HG03280 (cell line): ENCODE results near the gene SPATA2L.
A peak's percentile ranks its signal among the peaks of the same experiment; 100 is the strongest.
"Not testable (repeated sequence)": the region's sequence is repeated elsewhere in the genome, so short reads cannot be mapped to it uniquely, and the experiment has no call there.

ENCODE experiments used
- ATAC-seq: cut with Tn5 transposase; IDR thresholded peaks from one replicate; pipeline ENCODE4 v1.9.1; 2021; ENCODE audit warnings: mild to moderate bottlenecking, moderate library complexity; ENCODE audit not compliant: unreplicated experiment

SPATA2L gene

GRCh38 chr16:89708481-89708931 lies 7.0 kb upstream of the SPATA2L start:
- ATAC-seq: no peak

- ATAC-seq: no peak
Measured at GRCh38 chr16:89707695-89708094, 6.2 kb upstream of the SPATA2L start.

GRCh38 chr16:89706518-89707260 lies 5.2 kb upstream of the SPATA2L start:
- no peak for ATAC-seq

- ATAC-seq: no peak
Measured at GRCh38 chr16:89705006-89705405, 3.5 kb upstream of the SPATA2L start.

DNA sequence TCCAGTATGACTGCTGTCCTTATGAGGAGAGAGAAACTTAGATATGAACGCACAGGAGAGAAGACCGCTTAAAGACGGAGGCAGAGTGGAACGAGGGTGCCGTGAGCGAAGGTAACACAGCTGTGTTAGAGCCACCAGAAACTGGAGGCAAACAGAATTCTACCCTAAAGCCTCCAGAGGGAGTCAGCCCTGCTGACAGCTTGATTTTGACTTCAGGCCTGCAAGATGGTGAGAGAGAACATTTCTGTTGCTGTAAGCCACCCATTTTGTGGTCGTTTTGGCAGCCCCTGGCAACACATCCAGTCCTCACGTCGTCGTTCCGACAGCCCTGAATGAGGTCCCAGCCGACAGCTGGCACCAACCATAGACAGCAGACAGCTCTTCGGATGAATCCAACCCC lies 2.8 kb upstream of the SPATA2L start:
- ATAC-seq: no peak

DNA sequence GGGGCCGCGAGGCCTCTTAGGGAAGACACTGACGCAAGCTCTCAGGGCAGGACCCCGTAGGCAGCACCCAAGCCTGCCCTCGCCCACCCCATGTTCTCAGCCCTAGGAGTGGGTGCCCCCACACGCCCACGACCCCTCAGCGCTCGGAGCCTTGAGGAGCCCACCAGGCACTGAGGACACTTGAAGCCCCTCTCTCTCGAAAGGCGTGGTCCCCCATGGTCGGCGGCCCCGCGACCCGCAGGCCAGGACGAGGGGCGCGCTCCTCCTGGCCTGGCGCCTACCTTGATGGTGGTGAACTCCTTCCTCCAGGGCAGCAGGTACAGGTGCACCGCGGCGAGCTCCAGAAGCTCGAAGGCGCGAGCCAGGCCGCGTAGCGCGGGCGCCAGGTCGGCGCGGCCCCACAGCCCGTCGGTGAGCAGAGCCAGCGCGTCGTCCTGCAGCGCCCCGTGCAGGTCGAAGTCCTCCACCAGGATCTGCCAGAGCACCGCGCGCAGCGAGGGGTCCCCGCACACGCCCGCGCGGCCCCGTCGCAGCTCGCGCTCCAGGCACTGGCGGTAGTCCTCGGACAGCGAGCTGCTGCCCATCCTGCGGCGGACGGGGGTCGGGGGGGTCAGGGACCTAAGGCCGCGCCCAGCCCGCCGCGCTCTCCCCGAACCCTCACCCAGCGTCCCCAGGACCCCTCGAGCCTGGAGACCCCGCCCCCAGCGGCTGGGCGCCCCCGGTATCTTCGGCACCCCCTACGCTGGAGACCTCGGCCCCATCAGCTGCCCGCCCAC lies 668 bp downstream of the SPATA2L start:
- no peak for ATAC-seq

DNA sequence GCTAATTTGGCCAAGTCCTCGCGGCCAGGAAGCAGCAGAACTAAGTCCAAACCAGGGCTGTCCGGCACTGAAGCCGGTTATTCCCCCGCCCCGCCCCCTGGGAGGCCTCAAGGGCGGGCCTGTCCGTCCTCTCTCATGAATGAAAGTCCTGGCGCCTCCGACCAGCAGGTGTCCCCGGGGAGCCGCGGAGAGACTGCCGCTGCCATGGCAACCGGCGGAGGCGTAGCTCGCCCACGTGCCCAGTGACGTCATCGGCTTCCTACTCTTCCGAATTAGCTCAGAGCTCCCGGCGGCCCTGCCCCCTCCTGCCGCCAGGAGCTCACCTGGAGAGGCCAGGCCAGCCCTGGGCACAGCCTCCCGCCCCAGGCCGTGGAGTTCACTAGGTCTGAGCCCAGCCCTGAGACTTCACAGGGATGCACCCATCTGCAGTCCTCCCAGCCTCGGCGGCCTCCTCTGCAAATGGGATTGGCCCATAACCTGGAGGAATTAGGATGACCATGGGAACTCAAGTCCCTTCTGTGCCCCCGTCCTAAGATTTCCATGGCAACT lies 1.3 kb downstream of the SPATA2L start:
- peak; percentile 40 for ATAC-seq

GRCh38 chr16:89699629-89700099 lies 1.8 kb downstream of the SPATA2L start:
- not testable (repeated sequence) for ATAC-seq

- ATAC-seq: not testable (repeated sequence)
Measured at GRCh38 chr16:89698717-89699116, 2.8 kb downstream of the SPATA2L start.

GRCh38 chr16:89697616-89698331 lies 3.7 kb downstream of the SPATA2L start:
- no peak for ATAC-seq

GRCh38 chr16:89697161-89697615 lies 4.3 kb downstream of the SPATA2L start:
- no peak for ATAC-seq

- ATAC-seq: no peak
Measured at GRCh38 chr16:89696670-89697128, 4.8 kb downstream of the SPATA2L start.

GRCh38 chr16:89695875-89696669 lies 5.4 kb downstream of the SPATA2L start:
- ATAC-seq: no peak

- no peak for ATAC-seq
Measured at GRCh38 chr16:89695086-89695874, 6.2 kb downstream of the SPATA2L start.

DNA sequence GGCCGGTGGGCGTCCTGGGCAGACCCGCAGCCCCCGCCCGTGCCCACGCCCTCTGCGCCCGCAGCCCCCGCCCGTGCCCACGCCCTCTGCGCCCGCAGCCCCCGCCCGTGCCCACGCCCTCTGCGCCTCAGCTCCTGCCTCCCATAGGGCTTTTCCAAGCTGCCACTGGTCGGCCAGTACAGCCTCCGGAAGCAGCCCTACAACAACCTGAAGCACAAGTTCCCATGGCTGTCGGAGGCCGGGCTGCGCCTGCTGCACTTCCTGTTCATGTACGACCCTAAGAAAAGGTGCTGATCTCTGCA lies 6.8 kb downstream of the SPATA2L start:
- ATAC-seq: not testable (repeated sequence)

DNA sequence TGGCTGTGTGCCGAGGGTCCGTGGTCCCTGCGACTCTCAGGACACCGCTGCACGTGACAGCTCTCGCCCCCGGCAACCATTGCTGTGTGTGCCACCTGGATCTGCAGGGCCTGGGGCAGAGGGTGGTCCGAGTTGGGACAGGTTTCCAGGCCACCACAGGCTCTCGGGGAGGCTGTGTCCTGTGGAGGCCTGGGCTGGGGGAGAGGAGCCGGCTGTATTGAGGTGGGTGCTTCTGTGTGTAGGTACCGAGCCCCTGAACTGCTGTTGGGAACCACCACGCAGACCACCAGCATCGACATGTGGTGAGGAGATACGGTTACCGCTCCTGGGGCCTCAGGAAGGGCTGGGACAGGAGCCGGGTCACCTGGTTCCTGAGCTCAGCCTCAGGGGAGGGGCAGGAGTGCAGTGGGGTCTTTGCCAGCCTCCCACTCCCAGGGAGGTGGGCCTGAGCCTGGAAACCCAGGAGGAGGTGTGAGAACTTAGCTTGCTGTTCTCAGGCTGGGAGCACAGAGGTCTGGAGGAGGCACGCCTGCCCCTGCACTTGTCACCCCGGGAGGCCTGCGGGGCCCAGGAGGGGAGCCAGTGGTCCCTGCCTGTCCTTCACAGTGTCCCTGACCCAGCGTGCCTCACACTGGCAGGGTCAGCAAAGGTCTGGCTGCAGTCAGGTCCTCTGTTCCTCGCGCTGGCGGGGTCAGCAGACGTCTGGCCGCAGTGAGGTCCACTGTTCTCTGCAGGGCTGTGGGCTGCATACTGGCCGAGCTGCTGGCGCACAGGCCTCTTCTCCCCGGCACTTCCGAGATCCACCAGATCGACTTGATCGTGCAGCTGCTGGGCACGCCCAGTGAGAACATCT lies 7.3 kb downstream of the SPATA2L start:
- no peak for ATAC-seq

DNA sequence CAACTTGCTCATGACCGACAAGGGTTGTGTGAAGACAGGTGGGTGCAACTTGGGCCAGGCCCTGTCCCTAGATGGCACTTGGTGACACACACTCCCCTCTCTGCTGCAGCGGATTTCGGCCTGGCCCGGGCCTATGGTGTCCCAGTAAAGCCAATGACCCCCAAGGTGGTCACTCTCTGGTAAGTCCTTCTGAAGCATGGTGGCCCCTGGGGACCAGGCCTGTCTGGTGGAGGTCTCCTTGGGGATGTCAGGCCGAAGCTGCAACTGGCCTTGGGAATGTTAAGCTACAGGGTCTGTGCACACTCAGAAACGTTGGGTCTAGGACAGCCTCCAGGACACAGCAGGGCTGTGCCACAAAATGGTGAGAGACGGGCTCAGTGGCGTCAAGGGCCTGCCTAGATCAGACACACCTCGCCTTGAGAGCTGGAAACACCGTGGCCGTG lies 8.2 kb downstream of the SPATA2L start:
- ATAC-seq: no peak

- ATAC-seq: no peak
Measured at GRCh38 chr16:89691986-89692569, 9.4 kb downstream of the SPATA2L start.
